ENCODE data around the gene CCSER1. TPM values are rescaled to one million over a fixed set of nuclear protein-coding genes. Genes with fewer than 3 reads are reported as not detected.

Gene CCSER1
- total RNA-seq, 1 experiment from 2014 or later = 5.9 TPM

- no peaks in the 10 kb centered on the region for H4K20me1 ChIP-seq (ENCODE audit: insufficient read depth)
- no peaks in the 10 kb centered on the region for H3K36me3 ChIP-seq (ENCODE audit: low read depth)
- BruUV-seq (replicated peaks) = no TSS peak
- H3K79me2 ChIP-seq (ENCODE audit: low read depth) = no peaks in the 10 kb centered on the region
- H3K4me1 ChIP-seq (replicated peaks; ENCODE audit: insufficient read depth) = no peaks in the 10 kb centered on the region
- H3K9me3 ChIP-seq (ENCODE audit: insufficient read depth, low read depth) = no peaks in the 10 kb centered on the region
- no peak for DNase-seq
- CTCF ChIA-PET = no interaction called here
- H3K4me2 ChIP-seq = no peak overlapping the region
- H3F3A ChIP-seq (ENCODE audit: insufficient read depth, low read depth) = no peaks in the 10 kb centered on the region
- H3K9me2 ChIP-seq (ENCODE audit: insufficient read depth) = no peaks in the 10 kb centered on the region
- no peaks in the 10 kb centered on the region for H3K27me3 ChIP-seq (ENCODE audit: insufficient read depth, low read depth)
- no peak for TF ChIP-seq EZH2 (IDR thresholded peaks at IDR 0.05; ENCODE audit: low read depth)
- TF ChIP-seq CTCF (conservative IDR thresholded peaks at IDR 0.05) = no peak
- H3K4me3 ChIP-seq = no peak overlapping the region
- POLR2A ChIA-PET (ENCODE audit: unreplicated experiment) = no interaction called here
- H2AFZ ChIP-seq = no peak overlapping the region
- intact Hi-C loops (cut with micrococcal nuclease; ENCODE audit: unreplicated experiment) = no loop called here
- no peak overlapping the region for H3K27ac ChIP-seq
These were observed 118.6 kb downstream of the CCSER1 start for GRCh38 chr4:90245837-90246236.

- Histone ChIP-seq H4K20me1 (ENCODE audit: insufficient read depth) (no peaks in the 10 kb centered on the region), H3K4me1 (replicated peaks; ENCODE audit: insufficient read depth) (no peaks in the 10 kb centered on the region), H2AFZ (no peak overlapping the region), H3K9me3 (ENCODE audit: insufficient read depth, low read depth) (no peaks in the 10 kb centered on the region), H3K4me3 (no peak overlapping the region), H3K36me3 (ENCODE audit: low read depth) (no peaks in the 10 kb centered on the region), H3K79me2 (ENCODE audit: low read depth) (no peaks in the 10 kb centered on the region), H3F3A (ENCODE audit: insufficient read depth, low read depth) (no peaks in the 10 kb centered on the region), H3K9me2 (ENCODE audit: insufficient read depth) (no peaks in the 10 kb centered on the region), H3K27ac (no peak overlapping the region), H3K4me2 (no peak overlapping the region), H3K27me3 (ENCODE audit: insufficient read depth, low read depth) (no peaks in the 10 kb centered on the region)
- no TSS peak for BruUV-seq (replicated peaks)
- TF ChIP-seq EZH2 (IDR thresholded peaks at IDR 0.05; ENCODE audit: low read depth) = no peak
- no peak for TF ChIP-seq CTCF (conservative IDR thresholded peaks at IDR 0.05)
- POLR2A ChIA-PET (ENCODE audit: unreplicated experiment) = no interaction called here
- intact Hi-C loops (cut with micrococcal nuclease; ENCODE audit: unreplicated experiment) = no loop called here
- CTCF ChIA-PET = no interaction called here
- no peak for DNase-seq
These were observed 119.6 kb downstream of the CCSER1 start for GRCh38 chr4:90246816-90247215.

GRCh38 chr4:90254357-90254756, 127.2 kb downstream of the CCSER1 start:
- Histone ChIP-seq H3K27ac (no peak overlapping the region), H3K79me2 (ENCODE audit: low read depth) (no peaks in the 10 kb centered on the region), H3K9me3 (ENCODE audit: insufficient read depth, low read depth) (no peaks in the 10 kb centered on the region), H3K4me2 (no peak overlapping the region), H2AFZ (no peak overlapping the region), H4K20me1 (ENCODE audit: insufficient read depth) (no peaks in the 10 kb centered on the region), H3K9me2 (ENCODE audit: insufficient read depth) (no peaks in the 10 kb centered on the region), H3K4me1 (replicated peaks; ENCODE audit: insufficient read depth) (no peaks in the 10 kb centered on the region), H3K27me3 (ENCODE audit: insufficient read depth, low read depth) (no peaks in the 10 kb centered on the region), H3K4me3 (no peak overlapping the region), H3K36me3 (ENCODE audit: low read depth) (no peaks in the 10 kb centered on the region), H3F3A (ENCODE audit: insufficient read depth, low read depth) (no peaks in the 10 kb centered on the region)
- DNase-seq = no peak
- CTCF ChIA-PET = no interaction called here
- POLR2A ChIA-PET (ENCODE audit: unreplicated experiment) = no interaction called here
- TF ChIP-seq EZH2 (IDR thresholded peaks at IDR 0.05; ENCODE audit: low read depth) (no peak), CTCF (conservative IDR thresholded peaks at IDR 0.05) (no peak)
- intact Hi-C loops (cut with micrococcal nuclease; ENCODE audit: unreplicated experiment) = no loop called here
- BruUV-seq (replicated peaks) = no TSS peak

All from PC-9 (cell line).